H1 (cell line): Measurements from ENCODE around the gene ILK. TPM values are rescaled to one million over a fixed set of nuclear protein-coding genes. Genes with fewer than 3 reads are reported as not detected.

Experiments used
- ASH2L ChIP-seq: fragments of 200-600, 300-600 bp; sonication (generic); IDR thresholded peaks from one replicate; pipeline ENCODE4 v1.7.1; 2017; ENCODE audit warnings: low read length
- CHD2 ChIP-seq: IDR thresholded peaks from 2 replicates; pipeline ENCODE4 v1.6.1; 2012; ENCODE audit warnings: low read length, improper control_type of control experiment
- CREB1 ChIP-seq: IDR thresholded peaks from 2 replicates; pipeline ENCODE4 v1.6.1; 2012; ENCODE audit warnings: inconsistent platforms
- GABPA ChIP-seq: IDR thresholded peaks from 2 replicates; pipeline ENCODE4 v1.6.1; 2011; ENCODE audit warnings: mild to moderate bottlenecking, low read length, moderate library complexity, borderline replicate concordance; ENCODE audit not compliant: insufficient read depth
- HDAC2 ChIP-seq, 2 experiments: fragments of 300-600 bp in 1 of 2; sonication (generic) in 1 of 2; IDR thresholded peaks; 2 replicates each; pipeline ENCODE4 v1.6.1; 2011 to 2012; ENCODE audit warnings: low read depth in 2 of 2, low read length in 2 of 2, mild to moderate bottlenecking in 2 of 2, moderate library complexity in 2 of 2, borderline replicate concordance in 1 of 2, inconsistent platforms in 1 of 2
- MAFK ChIP-seq: IDR thresholded peaks from 2 replicates; pipeline ENCODE4 v1.6.1; 2012; ENCODE audit warnings: low read depth, mild to moderate bottlenecking, improper control_type of control experiment, low read length
- PHF8 ChIP-seq: fragments of 200-600 bp; sonication (generic); conservative IDR thresholded peaks from 2 replicates; pipeline ENCODE4 v1.7.1; 2012; ENCODE audit warnings: low read depth, mild to moderate bottlenecking, inconsistent platforms, low read length, moderate library complexity
- POLR2A ChIP-seq, 2 experiments: IDR thresholded peaks; 1 replicate in 1 of 2; 2 replicates in 1 of 2; pipeline ENCODE4 v1.6.1; 2011; ENCODE audit warnings: low read depth in 2 of 2, low read length in 2 of 2, mild to moderate bottlenecking in 2 of 2; ENCODE audit errors: control extremely low read depth in 1 of 2
- SIN3A ChIP-seq, 2 experiments: IDR thresholded peaks in 1 of 2; conservative IDR thresholded peaks in 1 of 2; 2 replicates each; pipeline ENCODE4 v1.6.1; 2011 to 2012; ENCODE audit warnings: low read length in 2 of 2, improper control_type of control experiment in 1 of 2, low read depth in 1 of 2, mild to moderate bottlenecking in 1 of 2
- SIRT6 ChIP-seq: IDR thresholded peaks from one replicate; pipeline ENCODE4 v1.7.1; 2012; ENCODE audit warnings: low read length, inconsistent platforms
- SP1 ChIP-seq: IDR thresholded peaks from 2 replicates; pipeline ENCODE4 v1.6.1; 2011; ENCODE audit warnings: low read depth, low read length
- SP4 ChIP-seq: IDR thresholded peaks from 2 replicates; pipeline ENCODE4 v1.6.1; 2012; ENCODE audit warnings: low read length, inconsistent platforms
- TAF1 ChIP-seq: IDR thresholded peaks from 2 replicates; pipeline ENCODE4 v1.6.1; 2011; ENCODE audit warnings: mild to moderate bottlenecking, low read depth, low read length
- polyA plus RNA-seq, 7 experiments: library from polyadenylated mRNA; depleted of rRNA in 3 of 7; stranded (reverse) in 5 of 7; unstranded in 2 of 7; fragments of >200 nt in 5 of 7; fragments of 200-250 nt in 2 of 7; gene quantifications; 1 replicate in 5 of 7; 2 replicates in 1 of 7; 4 replicates in 1 of 7; pipeline versions ENCODE4 v1.2.1 to v1.2.3, GENCODE V29; 2011 to 2013; ENCODE audit warnings: missing spikeins in 2 of 7, mixed read lengths in 2 of 7
- total RNA-seq: library from RNA; stranded (reverse); fragmentation: NEBNext Ultra II Directional; extraction: Animal tissue kit (Norgen Biotek cat#: 25700); gene quantifications from 2 replicates; pipeline ENCODE4 v1.2.1, GENCODE V29; 2021
- TF ChIP-seq, protein P1 (sequence below): IDR thresholded peaks from 2 replicates; pipeline ENCODE4 v1.6.1; 2012; ENCODE audit warnings: low read length, inconsistent platforms
- TF ChIP-seq, protein P2 (sequence below): IDR thresholded peaks from 2 replicates; pipeline ENCODE4 v1.6.1; 2011; ENCODE audit warnings: low read length, improper control_type of control experiment
- TF ChIP-seq, protein P3 (sequence below): IDR thresholded peaks from 2 replicates; pipeline ENCODE4 v1.6.1; 2011; ENCODE audit warnings: low read depth, mild to moderate bottlenecking, low read length; ENCODE audit not compliant: insufficient read depth

The ILK gene
- total and polyA plus RNA-seq, 2 of the 8 experiments (the other 6 are each of a cell fraction or from before 2014, with no cell fraction given): 91.4 to 132 TPM

DNA sequence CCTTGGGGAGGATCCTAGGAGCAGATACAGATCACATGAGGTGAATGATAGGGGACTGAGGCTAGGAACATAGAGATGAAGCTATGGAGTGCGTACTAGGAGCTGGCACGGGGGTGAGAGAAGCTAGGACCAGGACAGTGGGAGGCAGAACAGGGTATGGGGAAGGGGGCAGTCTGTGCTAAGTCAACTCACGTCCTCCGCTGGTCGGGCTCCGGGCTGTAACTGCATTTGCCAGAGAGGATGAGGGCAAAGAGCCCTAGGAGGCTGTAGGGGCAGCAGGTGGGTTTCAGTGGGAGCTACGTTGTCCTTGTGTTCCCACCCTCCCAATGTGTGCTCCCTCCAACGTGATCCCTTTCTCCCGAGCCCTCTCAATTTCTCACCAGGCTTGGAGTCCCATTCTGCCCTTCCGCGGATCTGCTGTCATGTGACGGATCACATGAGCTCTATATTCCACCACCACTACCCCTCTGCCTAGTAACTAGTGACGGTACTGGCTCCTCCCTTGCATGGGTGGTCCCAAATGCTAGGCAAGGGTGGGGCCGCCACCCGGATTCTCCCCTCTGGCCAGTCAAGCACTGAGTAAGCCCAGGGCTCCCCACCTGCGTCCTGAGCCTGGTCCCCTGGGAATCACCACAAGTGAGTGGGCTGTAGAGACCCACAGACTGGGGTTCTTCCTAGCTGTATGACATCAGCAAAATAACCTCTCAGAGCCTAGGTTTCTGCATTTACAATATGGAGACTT lies 15.6 kb downstream of the ILK start, which contains the start of gene TPP1 (continued):
- TF ChIP-seq, protein P1, sequence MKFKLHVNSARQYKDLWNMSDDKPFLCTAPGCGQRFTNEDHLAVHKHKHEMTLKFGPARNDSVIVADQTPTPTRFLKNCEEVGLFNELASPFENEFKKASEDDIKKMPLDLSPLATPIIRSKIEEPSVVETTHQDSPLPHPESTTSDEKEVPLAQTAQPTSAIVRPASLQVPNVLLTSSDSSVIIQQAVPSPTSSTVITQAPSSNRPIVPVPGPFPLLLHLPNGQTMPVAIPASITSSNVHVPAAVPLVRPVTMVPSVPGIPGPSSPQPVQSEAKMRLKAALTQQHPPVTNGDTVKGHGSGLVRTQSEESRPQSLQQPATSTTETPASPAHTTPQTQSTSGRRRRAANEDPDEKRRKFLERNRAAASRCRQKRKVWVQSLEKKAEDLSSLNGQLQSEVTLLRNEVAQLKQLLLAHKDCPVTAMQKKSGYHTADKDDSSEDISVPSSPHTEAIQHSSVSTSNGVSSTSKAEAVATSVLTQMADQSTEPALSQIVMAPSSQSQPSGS: peak; percentile 31; the same call in 1 of the 2 replicates
- TF ChIP-seq MAFK: peak; percentile 13; the same call in 1 of the 2 replicates
- TF ChIP-seq CHD2: 0 out of 2 replicates have a peak, but pooled peaks have one; percentile 31
- peak; percentile 72 to 93 for TF ChIP-seq POLR2A (IDR thresholded peaks at IDR 0.05; ENCODE audit: control extremely low read depth in 1 of 2, low read depth in 2 of 2, low read length in 2 of 2)
- TF ChIP-seq SP4: peak; percentile 98
- TF ChIP-seq, protein P2, sequence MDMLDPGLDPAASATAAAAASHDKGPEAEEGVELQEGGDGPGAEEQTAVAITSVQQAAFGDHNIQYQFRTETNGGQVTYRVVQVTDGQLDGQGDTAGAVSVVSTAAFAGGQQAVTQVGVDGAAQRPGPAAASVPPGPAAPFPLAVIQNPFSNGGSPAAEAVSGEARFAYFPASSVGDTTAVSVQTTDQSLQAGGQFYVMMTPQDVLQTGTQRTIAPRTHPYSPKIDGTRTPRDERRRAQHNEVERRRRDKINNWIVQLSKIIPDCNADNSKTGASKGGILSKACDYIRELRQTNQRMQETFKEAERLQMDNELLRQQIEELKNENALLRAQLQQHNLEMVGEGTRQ: peak; percentile 99
- peak; percentile 75 for TF ChIP-seq SP1
- no peak for TF ChIP-seq SIRT6
- peak; percentile 91 to 97; a peak in 3 of 4 replicates for TF ChIP-seq SIN3A (conservative IDR thresholded peaks at IDR 0.05 in 1 of 2, IDR thresholded peaks at IDR 0.05 in 1 of 2; ENCODE audit: low read depth in 1 of 2, low read length in 2 of 2)
- TF ChIP-seq PHF8: peak; percentile 75
- TF ChIP-seq GABPA: no peak
- TF ChIP-seq ASH2L: no peak
- TF ChIP-seq HDAC2 (IDR thresholded peaks at IDR 0.05; ENCODE audit: borderline replicate concordance in 1 of 2, low read depth in 2 of 2, low read length in 2 of 2): 0 out of 4 replicates have a peak, but pooled peaks of 1 of the 2 experiments have one; percentile 48
- TF ChIP-seq CREB1: peak; percentile 98
- TF ChIP-seq, protein P3, sequence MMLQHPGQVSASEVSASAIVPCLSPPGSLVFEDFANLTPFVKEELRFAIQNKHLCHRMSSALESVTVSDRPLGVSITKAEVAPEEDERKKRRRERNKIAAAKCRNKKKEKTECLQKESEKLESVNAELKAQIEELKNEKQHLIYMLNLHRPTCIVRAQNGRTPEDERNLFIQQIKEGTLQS: peak; percentile 99
- peak; percentile 71 for TF ChIP-seq TAF1
